Occipital lobe (tissue), 3 donors: ENCODE results near the gene GPHA2. TPM values are rescaled to one million over a fixed set of nuclear protein-coding genes. Genes with fewer than 3 reads are reported as not detected.

Source experiments
- DNase-seq: peaks from one replicate; lab custom pipeline; 2025; lab: John Stamatoyannopoulos, UW
- small RNA-seq: library from RNA; depleted of rRNA; stranded (forward); fragments of <200 nt; gene quantifications from one replicate; pipeline ENCODE3, GENCODE V24; 2014
- total RNA-seq: library from RNA; depleted of rRNA; stranded (reverse); fragments of >200 nt; gene quantifications from one replicate; pipeline ENCODE4 v1.2.3, GENCODE V29; 2014

The GPHA2 gene
- total RNA-seq, 1 donor from 2014 or later, result not detected

DNA sequence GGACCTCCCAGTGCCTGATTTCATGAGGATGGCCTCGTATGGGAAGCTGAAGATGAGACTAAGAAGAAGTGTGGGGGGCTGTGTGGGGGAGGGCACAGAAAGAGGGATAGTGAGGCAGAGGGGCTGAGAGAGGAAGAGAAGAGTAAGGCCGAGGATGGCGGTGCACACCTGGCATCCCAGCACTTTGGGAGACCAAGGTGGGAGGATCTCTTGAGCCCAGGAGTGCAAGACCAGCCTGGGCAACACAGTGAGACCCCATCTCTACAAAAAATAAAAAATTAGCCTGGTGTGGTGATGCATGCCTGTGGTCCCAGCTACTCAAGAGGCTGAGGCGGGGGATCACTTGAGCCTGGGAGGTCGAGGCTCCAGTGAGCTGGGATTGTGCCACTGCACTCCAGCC is 43.8 kb downstream of the GPHA2 start:
- DNase-seq, result no peak

DNA sequence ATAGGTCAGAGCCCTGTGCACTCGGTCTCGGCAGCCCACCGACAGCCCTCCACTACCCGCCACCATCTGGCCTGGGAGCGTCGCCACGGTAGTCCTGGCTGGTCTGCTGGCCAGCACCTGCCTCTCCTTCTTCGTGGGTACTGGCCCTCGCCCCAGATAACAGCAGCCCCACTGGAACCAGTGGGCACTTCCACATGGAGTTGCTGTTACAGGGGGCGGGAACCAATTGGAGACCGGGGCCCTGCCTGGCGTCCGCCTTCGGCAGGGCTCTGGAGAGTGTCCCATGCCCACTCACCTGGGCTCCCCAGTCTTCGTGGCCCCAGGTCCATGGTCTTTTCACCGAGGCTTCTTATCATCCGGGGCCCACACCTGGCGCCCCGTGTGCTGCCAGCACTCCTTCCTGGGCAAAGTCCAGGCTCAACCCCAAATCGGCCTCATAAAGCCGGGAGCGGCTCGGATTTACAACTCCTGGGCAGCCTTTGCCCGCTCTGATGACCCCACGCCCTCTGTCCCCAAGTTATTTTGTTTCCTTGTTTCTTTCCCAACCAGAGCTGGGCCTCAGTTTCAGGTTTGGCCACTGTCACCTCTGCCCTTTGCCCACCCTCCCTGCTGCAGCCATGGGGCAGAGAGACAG is 44.4 kb downstream of the GPHA2 start:
- no peak for DNase-seq

DNA sequence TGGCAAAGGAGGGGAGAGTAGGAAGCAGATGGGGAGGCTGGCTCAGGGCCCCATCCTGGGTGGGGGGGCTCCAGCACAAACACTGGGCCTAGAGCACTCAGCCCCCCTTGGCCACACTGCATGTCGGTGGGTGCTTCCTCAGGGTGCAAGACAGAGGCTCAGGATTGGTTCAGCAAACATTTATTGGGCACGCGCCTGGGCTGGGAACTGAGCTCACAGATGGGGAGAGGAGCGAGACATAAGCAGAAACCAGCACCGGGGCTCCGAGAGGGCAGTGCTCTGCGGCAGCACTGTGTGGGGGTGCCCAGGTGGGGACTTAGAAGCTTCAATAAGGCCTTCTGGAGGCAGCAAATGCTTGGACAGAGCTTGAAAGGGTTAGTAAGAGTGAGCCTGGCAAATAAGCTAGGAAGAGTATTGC is 45.2 kb downstream of the GPHA2 start:
- DNase-seq, result no peak

DNA sequence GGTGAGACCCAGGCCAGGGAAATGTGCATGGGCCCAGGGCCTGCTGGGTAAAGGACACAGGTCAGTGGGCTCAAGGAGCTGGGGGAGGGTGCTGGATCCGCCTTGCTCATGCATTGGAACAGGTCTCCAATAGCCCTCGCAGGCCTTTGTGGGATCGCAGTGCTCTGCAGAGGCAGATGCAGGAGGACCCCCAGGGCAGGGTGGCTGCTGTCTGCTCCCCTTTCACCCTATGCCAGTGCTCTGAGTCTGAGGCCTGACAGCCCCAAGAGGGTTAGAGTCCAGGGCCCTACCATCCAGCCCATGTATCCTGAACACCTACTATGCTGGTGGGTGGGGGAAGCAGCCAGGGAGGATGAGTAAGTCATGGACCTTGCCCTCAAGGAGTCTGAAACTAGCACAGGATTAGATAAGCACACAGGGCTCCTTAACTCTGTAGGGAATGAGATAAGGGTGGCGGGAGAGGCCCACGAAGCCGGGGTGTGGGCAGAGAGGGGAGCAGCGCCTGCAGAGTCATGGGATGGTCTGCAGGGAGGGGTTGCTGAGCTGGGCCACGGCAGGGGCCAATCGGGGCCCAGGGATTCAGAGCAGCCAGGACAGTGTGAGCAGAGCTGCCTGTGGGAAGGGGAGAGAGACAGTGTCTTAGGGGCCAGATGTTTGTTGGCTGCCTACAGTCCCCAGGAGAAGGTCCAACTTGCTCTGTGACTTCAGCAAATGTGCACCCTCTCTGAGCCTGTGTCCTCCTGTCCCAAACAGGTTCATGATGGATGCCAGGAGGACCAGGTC is 46.8 kb downstream of the GPHA2 start:
- no peak for DNase-seq

DNA sequence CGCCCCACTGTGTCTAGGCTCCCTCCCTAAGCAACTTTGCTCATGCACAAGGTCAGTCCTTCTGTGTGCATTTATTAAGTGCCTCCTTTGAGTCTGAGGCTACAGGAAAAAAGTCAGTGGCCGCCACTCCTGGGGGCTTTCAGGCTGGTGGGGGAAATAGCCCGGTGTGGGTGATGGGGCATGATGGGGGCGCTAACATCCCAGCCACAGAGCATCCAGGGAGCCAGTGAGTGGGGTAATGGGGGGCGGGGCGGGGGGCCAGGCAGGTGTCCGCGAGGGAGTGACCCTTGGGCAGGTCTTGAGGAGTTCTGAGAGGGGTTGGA is 47.3 kb downstream of the GPHA2 start:
- no peak for DNase-seq

DNA sequence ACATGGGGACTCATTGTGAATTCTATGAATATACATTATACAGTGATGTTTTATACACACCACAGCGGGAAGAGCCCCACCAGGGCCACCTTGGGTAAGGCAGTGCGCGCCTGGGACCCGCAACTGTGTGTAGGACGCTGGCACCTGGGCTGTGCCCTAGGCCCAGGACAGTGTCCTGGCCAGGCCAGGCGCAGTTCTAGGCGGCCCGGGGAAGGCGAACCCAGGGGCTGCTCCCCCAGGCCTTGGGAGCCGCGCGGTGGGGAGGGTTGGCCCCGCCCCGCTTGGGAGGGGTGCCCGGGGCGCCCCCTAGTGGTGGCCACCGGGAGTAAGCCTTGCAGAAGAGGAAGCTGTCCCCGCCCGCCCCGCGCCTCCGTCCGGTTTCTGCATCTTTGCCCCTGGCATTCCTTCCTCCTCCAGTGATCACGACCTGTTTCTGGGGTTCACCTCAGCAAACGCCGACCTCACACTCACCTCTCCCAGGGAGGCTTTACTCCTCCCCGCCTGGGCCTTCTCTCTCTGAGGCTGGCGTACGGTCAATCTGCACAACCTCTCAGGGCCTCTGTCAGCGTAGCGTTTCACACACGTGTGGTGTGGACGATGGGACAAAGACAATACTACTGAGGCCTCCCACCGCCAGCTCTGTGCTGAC is 47.8 kb downstream of the GPHA2 start:
- peak; percentile 52 for DNase-seq

DNA sequence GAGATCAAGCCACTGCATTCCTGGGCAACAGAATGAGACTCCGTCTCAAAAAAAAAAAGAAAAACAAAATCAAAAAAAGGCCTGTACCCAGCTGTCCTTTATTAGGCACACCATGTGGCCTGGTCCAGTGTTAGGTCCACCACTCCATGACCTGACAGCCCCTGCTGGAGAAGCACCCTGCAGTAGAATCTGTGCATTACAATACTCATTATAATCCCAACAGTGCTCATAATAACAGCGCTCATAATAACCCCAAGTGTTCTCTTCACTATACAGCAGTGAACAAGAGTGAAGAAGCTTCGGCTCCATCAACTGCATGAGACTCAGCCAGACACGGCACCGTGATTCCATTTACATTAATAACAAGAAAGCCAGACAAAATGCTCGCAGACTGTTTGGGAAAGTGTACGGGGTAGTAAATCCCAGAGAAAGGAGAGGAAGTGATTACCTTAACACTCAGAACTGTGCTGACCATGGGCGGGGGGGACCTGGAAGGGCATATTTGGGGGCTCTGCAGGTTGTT is 48.4 kb downstream of the GPHA2 start:
- no peak for DNase-seq

DNA sequence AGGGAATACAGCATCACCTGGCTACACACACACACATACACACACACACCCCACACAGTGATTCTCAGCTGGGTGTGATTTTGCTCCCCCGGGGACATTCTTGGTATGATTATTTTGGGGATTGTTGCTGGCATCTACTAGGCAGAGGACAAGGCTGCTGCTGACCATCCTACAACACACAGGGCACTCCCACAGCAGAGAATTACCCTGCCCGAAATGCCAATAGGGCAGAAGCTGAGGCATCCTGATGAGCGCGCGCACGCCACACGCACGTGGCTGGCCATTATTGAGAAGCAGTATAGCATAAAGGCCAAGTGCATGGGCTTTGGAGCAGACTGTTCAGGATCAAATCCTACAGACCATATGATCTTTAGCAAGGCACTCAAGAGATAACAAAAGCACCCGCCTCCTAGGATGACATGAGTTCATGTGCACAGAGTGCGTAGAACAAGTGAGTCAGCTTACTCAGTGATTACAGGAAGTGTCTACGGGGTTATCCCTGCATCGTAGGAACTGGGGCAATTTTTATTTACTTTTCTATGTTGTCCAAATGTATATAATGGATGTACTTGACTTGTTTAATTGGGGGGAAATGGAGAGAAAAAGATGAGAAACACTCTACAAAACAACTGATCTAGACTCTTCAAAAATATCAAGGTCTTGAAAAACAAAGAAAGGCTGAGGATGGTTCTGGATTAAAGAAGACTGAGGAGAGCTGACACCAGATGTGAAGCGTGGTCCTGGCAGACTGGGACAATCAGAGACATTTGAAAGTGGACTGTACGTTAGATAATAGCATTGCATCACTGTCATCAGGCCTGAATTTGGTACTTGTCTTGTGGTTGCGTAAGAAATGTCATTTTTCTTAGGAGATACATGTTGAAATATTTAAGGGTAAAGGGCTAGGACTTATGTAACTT is 50.1 kb downstream of the GPHA2 start:
- DNase-seq, result no peak

Small RNA genes within 50 kb of the gene (small RNA-seq; reads per million reads assigned to genes)
- gene MIR6749, result not detected
- not detected for gene MIR6750

Other genes with a start within 250 kb of the GPHA2 start
- gene NRXN2, start 212.7 kb downstream of the GPHA2 start, total RNA-seq, result 219 TPM
- gene RASGRP2, start 191.8 kb downstream of the GPHA2 start, total RNA-seq, result 36.7 TPM
- 1.2 TPM for gene PYGM, start 175.9 kb downstream of the GPHA2 start, total RNA-seq
- gene SF1, start 157.4 kb downstream of the GPHA2 start, total RNA-seq, result 80.0 TPM
- gene MAP4K2, start 132.7 kb downstream of the GPHA2 start, total RNA-seq, result 9.8 TPM
- 17.2 TPM for gene MEN1, start 125.3 kb downstream of the GPHA2 start, total RNA-seq
- gene CDC42BPG, start 91.2 kb downstream of the GPHA2 start, total RNA-seq, result 0.16 TPM
- 22.9 TPM for gene EHD1, start 57.3 kb downstream of the GPHA2 start, total RNA-seq
- 5.5 TPM for gene ATG2A, start 18.7 kb downstream of the GPHA2 start, total RNA-seq
- 22.8 TPM for gene PPP2R5B, start 11.2 kb downstream of the GPHA2 start, total RNA-seq
- not detected for gene MAJIN, start 36.2 kb upstream of the GPHA2 start, total RNA-seq
- gene BATF2, start 61.1 kb upstream of the GPHA2 start, total RNA-seq, result not detected
- gene ARL2, start 78.3 kb upstream of the GPHA2 start, total RNA-seq, result 31.2 TPM
- 19.0 TPM for gene SNX15, start 91.5 kb upstream of the GPHA2 start, total RNA-seq
- 8.7 TPM for gene SAC3D1, start 105.3 kb upstream of the GPHA2 start, total RNA-seq
- 2.3 TPM for gene NAALADL1, start 122.7 kb upstream of the GPHA2 start, total RNA-seq
- 2.0 TPM for gene CDCA5, start 148.1 kb upstream of the GPHA2 start, total RNA-seq
- 14.7 TPM for gene ZFPL1, start 148.3 kb upstream of the GPHA2 start, total RNA-seq
- 215 TPM for gene VPS51, start 160.3 kb upstream of the GPHA2 start, total RNA-seq
- 54.3 TPM for gene TM7SF2, start 176.0 kb upstream of the GPHA2 start, total RNA-seq
- 4.7 TPM for gene ZNHIT2, start 181.8 kb upstream of the GPHA2 start, total RNA-seq
- gene FAU, start 186.2 kb upstream of the GPHA2 start, total RNA-seq, result 180 TPM
- gene MRPL49, start 186.4 kb upstream of the GPHA2 start, total RNA-seq, result 26.4 TPM
- gene SYVN1, start 198.6 kb upstream of the GPHA2 start, total RNA-seq, result 10.1 TPM
- not detected for gene SPDYC, start 234.3 kb upstream of the GPHA2 start, total RNA-seq
- gene CAPN1, start 246.0 kb upstream of the GPHA2 start, total RNA-seq, result 56.5 TPM